Hepatocyte (in vitro differentiated cells): ENCODE results near the gene HMGCS2.

ENCODE experiments used
- CTCF ChIP-seq: fragments of 200-600 bp; sonication (generic); IDR thresholded peaks from 2 replicates; pipeline ENCODE4 v1.5.1; 2016; ENCODE audit warnings: antibody characterized with exemption, mild to moderate bottlenecking; ENCODE audit not compliant: poor library complexity
- EZH2 ChIP-seq: fragments of 200-600 bp; sonication (generic); IDR thresholded peaks from 2 replicates; pipeline ENCODE4 v1.6.1; 2016; ENCODE audit warnings: antibody characterized with exemption, mild to moderate bottlenecking, borderline replicate concordance
- EZH2phosphoT487 ChIP-seq: fragments of 200-600 bp; sonication (generic); IDR thresholded peaks from one replicate; pipeline ENCODE4 v1.6.1; 2018; ENCODE audit warnings: antibody characterized with exemption, mild to moderate bottlenecking, low read depth, moderate library complexity; ENCODE audit not compliant: unreplicated experiment, severe bottlenecking

- no peak for TF ChIP-seq CTCF
- TF ChIP-seq EZH2: no peak
- TF ChIP-seq EZH2phosphoT487: no peak
These were observed 5.1 kb upstream of the HMGCS2 start for GRCh38 chr1:119773711-119774241.
